ENCODE data around the gene PRKAB2.
A peak's percentile ranks its signal among the peaks of the same experiment; 100 is the strongest.
"Not testable (repeated sequence)": the region's sequence is repeated elsewhere in the genome, so short reads cannot be mapped to it uniquely, and the experiment has no call there.

The PRKAB2 gene, protein sequence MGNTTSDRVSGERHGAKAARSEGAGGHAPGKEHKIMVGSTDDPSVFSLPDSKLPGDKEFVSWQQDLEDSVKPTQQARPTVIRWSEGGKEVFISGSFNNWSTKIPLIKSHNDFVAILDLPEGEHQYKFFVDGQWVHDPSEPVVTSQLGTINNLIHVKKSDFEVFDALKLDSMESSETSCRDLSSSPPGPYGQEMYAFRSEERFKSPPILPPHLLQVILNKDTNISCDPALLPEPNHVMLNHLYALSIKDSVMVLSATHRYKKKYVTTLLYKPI
- 19.5 to 60.6 reads per million in 2 donors for total RNA-seq

DNA sequence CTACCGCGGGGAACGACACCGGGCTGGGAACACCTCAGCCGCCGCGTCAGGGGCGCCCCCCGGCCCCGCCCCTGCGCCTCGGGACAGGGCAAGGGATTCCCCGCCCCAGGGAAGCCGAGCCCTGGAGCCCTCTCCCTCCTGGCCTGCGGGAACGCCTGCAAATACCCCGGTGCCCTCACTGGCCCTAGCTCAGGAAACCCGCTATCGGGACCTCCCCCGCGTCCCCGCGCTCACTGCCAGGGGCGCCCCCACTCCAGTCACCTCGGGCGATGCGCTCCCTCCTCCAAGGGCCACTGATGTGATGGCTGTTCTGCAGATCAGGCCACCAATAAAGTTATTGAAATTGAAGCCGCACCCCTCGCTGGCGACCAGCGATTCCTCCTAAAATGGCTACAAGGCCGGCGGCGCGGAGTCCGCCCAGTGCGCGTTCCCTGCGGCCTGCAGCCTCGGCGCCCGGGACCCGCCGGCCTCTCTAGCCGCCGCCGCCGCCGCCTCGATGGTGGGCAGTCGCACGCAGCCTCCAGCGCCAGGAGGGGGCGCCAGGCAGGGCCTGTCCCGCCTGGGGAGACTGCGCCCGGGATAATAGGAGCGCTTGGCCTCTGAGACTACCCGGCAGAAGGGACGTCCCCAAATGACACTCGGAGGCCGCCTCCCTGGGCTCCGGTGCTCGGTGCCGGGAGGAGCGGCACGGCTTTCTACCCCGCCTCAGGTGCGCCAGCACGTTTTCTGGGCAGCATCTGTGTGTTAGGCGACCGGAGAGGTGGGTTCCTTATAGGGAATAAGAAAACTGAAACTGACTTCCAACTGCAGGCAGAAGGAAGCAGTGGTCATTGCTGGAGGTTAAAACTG is at the start of gene PRKAB2:
Gene PRKAB2, minus strand, starts transcription at position 303 of the 849 bp plus-strand sequence. CDS start 326 bp downstream, outside the sequence.
- DNase-seq = peak; percentile 72

DNA sequence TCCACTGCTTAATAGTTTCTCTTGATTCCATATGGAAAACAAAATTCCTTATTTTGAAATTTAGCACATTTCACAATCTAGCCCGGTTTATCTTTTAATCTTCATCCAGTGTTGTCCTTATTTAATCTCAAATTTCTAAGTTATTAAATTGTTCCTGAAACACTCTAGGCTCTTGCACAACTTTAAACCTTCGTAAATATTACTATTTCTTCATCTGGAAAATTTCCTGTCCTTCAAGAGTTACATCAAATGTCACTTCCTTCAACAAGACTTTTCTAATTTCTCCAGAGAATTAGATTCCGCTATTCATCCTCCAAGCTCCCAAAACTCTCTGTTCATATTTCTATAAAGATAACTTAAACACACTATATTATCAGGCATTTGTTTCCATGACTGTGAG is 46.3 kb upstream of the PRKAB2 start:
- no peak for DNase-seq

DNA sequence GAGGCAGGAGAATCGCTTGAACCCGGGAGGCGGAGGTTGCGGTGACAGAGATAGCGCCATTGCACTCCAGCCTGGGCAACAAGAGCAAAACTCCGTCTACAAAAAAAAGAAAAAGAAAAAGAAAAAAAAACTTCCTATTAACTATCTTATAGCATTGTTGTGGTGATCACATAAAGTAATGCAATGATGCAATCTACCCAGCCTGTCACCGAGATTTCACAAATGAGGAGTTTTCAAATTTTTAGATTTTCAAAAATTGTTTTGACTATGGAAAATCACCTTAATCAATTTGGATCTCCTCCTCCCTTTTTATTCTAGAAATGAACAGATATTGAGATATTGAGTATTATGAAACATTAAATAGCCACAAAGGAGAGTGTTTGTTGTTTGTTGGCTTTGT is 44.9 kb upstream of the PRKAB2 start:
- DNase-seq = no peak

DNA sequence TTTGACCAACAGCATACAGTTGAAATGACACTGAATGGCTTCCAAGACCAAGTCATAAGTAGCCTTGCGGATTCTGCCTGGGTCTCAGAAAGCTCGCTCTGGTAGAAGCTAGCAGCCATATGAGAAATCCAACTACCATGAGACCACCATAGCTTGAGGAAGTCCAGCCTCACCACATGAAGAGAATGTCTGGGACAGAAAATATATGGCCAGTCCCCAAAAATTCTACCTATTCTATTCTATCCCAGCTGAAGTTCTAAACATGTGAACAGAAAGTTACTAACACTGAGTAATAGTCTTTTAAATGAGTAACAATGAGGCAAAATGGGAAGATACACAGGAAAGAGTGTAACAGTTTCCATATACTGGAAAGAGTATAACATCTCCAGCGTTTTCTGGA is 43.9 kb upstream of the PRKAB2 start:
- no peak for DNase-seq

DNA sequence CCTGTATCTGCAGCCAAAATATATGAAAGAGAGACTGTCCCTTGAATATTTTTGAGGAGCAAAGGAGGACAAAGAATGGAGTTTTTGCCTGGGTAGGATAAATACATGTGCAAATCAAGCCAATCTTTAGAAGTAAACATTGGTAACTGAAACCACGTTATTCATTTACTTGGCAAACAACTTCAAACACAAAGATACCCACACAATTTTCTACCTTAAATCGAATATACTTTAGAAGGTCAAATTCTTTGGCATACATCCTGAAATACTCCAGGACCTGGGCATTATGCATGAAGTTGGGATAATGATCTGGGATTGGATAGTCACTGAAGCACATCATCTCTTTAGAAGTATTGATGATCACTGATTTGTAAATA is 43.3 kb upstream of the PRKAB2 start:
- DNase-seq = no peak

DNA sequence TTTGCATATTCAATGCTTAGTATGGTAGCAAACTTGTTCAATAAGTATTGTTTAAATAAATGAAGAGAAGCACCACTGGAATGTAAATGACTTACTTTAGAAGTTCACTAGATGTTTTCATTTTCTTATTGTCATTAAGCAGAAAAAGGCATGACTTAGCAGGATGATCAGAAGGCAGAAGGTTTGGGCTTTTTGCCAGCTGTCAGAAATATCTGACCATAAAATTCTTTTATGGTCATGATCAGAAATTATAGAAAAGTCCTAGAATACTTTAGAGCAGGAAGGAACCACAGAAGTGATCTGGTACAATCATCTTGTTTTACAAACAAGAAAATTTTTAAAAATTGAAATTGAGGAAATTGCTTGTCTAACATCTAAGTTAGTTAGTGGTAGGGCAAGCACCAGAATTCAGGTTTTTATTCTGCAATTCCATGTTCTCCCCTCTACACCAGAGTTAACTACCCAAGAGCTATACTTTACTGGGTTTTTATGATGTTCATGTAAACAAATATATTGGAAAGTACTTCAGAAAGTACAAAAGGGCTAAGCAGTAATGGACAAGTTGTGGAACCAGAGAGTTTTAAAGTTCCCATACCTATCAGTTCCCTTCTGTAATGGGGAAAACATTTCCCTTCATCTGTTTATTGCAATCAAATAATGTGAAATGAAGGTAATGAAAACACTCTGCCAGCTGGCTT is 42.7 kb upstream of the PRKAB2 start:
- no peak for DNase-seq

DNA sequence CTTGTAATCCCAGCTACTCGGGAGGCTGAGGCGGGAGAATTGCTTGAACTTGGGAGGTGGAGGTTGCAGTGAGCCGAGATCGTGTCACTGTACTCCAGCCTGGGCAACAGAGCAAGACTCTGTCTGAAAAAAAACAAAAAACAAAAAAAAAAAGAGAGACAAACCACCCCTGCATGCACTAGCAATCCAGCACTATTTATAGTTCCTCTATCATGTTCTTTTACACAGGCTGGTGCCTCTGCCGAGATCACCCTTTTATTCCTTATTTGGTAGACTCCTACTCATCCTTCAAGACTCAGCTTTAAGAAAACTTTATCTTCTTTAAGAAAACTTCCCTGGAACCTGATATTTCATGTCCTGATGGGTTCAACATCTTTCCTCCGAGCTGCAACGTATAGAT is 42.1 kb upstream of the PRKAB2 start:
- no peak for DNase-seq

DNA sequence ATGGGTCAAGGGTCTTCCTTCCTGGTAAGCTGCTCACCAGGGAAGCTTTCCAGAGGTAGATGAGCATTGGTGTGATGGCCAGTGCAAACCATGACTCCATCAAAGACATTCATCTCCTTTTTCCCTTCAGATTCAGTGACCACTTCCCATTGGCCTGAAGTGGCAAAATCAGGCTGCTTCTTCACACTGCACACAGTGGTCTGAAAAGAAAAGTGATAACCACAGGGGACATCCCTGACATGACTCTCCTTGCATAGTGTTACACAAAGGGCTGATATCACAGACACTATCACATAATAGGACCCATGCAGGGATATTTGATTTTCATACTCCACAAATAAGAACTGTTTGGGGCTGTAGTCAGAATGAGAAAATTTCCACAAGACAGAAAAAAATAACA is 41.0 kb upstream of the PRKAB2 start:
- no peak for DNase-seq

DNA sequence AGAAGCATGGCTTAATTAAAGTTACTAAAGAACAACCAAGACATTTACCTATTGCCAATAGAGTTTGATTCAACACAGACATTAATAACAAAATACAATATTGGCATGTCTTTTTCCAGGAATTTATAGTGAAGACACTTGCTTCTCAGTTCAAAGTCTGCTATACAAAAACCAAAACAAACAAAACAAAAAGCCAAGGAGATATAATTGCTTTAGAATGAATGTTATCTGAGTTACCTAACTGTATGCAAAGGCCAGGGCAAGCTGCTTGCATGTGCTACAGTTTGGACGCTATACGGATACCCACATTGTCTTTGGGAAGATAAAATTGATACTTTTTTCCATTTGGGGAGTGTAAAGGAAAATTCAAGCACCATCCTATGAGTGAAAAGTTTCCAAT is 39.3 kb upstream of the PRKAB2 start:
- no peak for DNase-seq

DNA sequence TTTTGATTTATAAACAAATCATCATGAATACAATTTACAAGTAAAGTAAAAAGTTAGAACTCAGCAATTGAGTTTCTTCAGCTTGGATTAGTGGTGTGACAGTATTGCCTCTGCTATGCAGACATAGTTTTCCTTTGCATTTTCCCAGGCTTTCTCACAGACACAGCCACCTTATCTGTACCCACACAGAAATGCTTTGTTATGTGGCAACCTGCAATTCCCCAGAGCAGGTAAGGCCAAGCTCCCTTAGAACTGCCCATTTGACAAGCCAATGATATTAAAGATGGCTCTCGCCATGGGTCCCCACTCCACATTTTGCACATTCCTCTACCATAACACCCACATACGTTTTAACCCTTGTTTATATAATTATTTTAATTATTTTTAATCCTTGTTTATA is 38.7 kb upstream of the PRKAB2 start:
- no peak for DNase-seq

DNA sequence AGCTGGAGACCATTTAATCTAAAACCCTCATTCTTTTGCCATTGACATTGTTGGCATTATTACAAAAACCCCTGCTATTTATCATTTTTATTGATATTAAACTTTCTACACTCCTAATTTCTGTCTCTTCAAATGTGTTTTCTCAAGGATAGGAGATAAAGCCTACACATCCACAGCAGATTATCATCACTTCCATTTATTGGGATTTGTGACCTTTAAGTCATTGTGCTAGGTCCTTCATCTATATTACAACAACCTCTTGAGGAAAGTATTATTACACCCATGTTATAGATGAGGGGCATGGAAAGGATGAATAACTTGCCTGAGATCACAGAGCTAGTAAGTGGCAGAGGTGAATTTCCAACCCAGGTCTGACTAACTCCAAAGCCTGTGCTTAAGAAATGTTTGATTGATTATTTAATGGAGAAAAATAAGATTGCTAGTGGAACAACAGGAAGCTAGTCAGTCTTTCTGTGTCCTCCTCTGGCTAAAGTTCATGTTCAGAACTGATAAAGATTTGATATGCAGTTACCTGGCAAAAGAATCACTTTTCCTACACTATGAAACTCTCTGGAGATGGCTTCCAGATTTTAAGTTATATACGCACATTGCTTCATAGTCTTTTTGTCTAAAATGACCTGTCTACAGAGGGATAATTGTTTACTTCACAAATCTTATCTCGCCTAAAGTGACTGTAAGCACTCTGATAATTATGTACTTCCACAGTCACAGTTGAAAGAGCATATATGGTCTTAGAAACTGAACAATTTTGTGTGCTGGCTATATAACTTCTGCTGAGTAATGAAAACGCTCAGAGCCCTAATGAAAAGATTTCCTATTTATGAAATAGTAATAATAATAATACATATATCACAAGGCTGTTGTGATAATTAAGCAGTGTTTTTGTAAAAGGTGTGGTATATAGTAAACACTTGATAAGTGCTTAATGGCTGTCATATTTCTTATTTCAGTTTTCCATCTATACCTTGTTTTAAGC is 37.9 kb upstream of the PRKAB2 start:
- no peak for DNase-seq

DNA sequence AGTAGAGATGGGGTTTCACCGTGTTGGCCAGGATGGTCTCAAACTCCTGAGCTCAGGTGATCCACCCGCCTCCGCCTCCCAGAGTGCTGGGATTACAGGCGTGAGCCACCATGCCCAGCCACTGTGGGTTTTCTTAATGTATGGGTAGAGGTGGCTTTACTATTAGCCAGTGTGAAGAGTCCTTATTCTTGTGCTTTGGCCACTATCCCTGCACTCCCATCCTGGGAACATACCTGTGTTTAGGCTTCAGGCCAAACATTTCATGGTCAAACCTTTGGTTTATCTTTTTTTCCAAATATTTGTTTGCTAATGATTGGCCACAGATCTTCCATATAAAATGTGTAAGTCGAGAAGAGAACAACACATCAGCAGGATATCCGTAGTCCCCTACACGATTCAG is 36.3 kb upstream of the PRKAB2 start:
- DNase-seq = no peak

DNA sequence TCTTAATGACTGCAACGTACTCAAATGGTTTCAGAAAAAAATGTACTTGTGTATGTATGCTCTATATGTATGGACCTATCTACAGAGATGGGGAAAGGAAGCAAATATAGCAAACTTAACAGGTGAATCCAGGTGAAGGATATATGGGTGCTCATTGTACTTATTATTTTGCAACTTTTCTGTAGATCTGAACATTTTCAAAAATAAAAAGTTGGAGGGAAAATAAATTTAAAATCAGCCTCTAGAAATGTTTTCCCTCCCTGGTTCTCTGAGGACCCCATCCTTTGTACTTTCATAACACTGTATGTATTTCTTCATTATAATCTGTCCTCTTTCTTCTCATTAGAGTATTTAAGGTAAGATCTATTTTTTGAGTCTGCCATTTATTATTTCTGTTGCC is 34.9 kb upstream of the PRKAB2 start:
- DNase-seq = no peak

DNA sequence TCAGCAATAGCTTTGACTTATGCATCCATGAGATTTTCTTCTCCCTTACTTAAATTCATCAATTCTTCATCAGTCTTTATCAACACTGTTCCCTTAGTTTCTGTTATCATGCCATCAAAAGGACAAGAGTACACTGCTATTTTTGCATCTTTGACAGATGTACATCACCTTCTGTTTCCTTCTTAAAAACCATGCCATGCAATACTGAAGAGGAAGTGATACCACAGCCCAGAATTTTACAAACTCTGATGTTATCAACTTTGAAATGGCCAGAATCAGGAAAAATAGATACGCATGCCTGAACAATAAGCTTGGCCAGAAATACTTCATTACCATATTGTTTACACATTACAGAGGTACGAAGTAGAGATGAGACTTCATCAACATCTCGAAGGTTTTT is 31.8 kb upstream of the PRKAB2 start:
- no peak for DNase-seq

DNA sequence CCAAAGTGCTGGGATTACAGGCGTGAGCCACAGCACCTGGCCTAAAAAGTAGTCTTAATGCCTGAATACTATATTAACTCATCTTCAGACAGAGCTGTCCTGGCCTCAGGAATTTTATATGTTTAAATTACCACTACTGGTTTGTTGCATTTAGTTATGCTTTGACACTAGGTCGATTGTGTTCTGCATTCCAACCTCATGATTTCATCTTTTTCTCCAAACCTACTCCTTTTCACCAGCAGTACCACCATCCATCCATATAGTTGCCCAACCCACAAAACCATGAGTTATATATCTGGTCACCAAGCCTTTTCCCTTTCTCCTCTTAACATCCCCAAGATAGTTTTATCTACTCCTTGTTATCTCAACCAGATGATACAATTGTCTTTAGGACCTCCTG is 30.3 kb upstream of the PRKAB2 start:
- DNase-seq = no peak

DNA sequence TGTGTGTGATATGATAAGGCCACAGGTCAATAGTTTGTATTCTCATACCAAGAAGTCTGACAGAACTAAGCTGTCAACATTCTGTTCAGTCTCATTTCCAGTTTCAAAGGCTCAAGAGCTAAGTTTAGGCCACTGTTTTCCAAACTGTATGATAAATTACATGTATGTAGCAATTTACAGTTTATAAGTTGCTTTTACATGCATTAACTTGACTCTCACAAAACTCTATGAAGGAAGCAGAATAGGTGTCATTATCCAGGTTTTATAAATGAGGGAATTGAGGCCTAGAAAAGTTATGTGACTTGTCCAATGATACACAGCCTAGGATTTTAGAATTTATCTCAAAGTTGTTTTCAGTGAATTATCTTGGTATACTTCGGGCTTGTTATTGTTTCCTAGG is 29.5 kb upstream of the PRKAB2 start:
- DNase-seq = no peak

DNA sequence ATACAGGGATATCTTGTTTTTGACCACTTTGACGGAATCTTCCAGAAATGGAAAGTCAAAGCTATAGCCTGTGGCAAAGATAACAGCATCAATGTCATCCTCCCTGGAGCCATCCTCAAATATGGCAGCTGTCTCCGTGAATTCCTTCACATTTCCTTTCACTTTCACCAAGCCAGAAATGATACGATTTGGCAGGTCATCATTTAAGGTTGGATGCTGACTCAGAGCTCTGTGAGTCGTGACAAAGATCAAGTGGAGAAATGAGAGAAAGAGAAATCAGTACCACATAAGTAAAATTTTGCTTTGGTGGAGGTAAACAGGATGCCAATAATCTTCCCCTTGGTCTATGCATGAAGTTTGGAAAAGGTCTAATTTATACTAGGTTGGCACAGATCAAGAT is 29.0 kb upstream of the PRKAB2 start:
- DNase-seq = no peak

DNA sequence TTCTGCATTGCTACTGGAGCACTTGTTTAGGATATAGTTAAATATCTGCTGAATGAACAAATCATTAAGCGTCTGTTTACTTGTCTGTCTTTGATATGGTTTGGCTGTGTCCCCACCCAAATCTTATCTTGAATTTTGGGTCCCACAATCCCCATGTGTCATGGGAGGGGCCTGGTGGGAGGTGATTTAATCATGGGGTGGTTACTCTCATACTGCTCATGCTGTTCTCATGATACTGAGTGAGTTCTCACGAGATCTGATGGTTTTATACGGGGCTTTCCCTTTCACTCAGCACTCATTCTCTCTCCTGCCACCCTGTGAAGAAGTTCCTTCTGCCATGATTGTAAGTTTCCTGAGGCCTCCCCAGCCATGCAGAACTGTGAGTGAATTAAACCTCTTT is 25.1 kb upstream of the PRKAB2 start:
- not testable (repeated sequence) for DNase-seq

DNA sequence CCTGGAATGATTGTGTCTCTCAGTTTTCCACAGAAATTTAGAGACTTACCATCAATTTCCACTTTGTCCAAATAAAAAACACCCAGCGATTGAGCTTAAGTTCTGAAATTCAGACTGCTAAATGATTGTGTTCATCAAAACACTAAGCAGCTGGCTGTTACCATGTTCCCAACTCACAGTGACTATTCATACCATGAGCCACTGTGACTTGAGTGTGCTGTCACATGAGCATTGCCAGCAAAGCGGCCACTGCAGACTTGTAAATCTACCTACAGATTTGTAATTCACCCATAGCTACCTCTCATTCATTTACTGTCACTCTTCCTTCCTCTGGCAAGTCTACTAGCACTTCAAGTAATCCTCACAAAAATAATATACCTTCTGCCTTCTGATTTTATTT is 17.2 kb upstream of the PRKAB2 start:
- DNase-seq = no peak

DNA sequence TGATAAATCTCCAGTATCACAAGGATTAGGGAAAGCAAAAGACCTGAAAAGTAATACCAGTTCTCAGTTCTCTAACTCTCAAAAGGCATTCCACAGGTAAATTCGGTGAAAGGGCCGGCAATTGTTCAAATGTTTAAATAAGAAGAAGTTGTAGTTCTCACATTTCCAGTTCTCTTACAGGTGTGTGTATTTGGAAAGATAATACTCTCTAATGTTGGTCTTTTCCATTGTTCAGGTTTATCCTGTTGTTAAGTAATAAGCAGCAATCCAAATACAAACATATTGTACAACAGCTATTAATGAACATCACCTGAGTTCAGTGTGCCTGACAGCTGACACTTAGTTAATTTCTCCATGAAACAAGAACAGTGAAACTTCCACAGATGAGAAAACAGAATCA is 13.2 kb upstream of the PRKAB2 start:
- DNase-seq = no peak

DNA sequence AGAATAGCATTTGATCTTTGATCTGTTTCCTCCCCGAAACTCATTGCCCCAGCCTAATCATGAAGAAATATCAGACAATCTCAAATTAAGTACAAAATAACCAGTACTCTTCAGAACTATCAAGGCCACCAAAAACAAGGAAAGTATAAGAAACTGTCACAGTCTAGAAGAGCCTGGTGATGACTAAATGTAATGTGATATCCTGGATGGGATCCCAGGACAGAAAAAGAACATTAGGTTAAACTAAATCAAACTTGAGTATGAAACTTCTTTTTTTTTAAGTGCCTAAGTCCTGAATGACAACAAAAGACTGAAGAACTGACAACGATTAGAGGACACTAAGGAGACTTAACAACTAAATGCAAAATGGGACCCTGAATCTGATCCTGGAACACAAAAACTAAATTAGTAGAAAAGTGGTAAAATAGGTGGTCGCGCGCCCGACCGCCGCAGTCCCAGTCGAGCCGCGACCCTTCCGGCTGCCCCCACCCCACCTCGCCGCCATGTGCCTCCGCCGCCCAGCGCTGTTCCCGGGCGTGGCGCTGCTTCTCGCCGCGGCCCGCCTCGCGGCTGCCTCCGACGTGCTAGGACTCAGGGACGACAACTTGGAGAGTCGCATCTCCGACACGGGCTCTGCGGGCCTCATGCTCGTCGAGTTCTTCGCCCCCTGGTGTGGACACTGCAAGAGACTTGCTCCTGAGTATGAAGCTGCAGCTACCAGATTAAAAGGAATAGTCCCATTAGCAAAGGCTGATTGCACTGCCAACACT is 5.5 kb upstream of the PRKAB2 start:
- DNase-seq = no peak

Data from T-helper 9 cell (primary cell).